B cell (primary cell): Measurements from ENCODE around the gene APLP1. TPM values are rescaled to one million over a fixed set of nuclear protein-coding genes. Genes with fewer than 3 reads are reported as not detected.

Experiments used
- ATAC-seq: fragments of 200-7000 bp; cut with Tn5 transposase; one replicate; pipeline ENCODE4 v1.10.0; 2021; ENCODE audit warnings: low read depth, mild to moderate bottlenecking, moderate number of reproducible peaks, moderate library complexity
- CTCF ChIA-PET: fragments of 350-600 bp; sonication (Branson Sonifier 250); formaldehyde crosslinking; loops from one replicate; lab custom pipeline; 2021; ENCODE audit warnings: antibody characterized with exemption, inconsistent platforms; lab: Charles Lee
- POLR2A ChIA-PET: fragments of 350-600 bp; sonication (Branson Sonifier 250); formaldehyde crosslinking; loops from one replicate; lab custom pipeline; 2021; ENCODE audit warnings: antibody characterized with exemption; lab: Charles Lee
- DNase-seq: peaks from one replicate; pipeline ENCODE4 v3.0.0; 2013
- H2AFZ ChIP-seq: 2 replicates; pipeline ENCODE4 v1.6.1; 2012; ENCODE audit warnings: mild to moderate bottlenecking, low read depth, low read length; ENCODE audit not compliant: insufficient read depth, poor library complexity, severe bottlenecking
- H3K27ac ChIP-seq, 2 donors: 1 replicate in 1 of 2; 2 replicates in 1 of 2; pipeline ENCODE4 v1.5.1; 2012 to 2013; ENCODE audit warnings: low read length in 2 of 2, mild to moderate bottlenecking in 2 of 2, moderate library complexity in 1 of 2
- H3K27me3 ChIP-seq, 4 experiments: fragments of 200-600 bp in 1 of 4; sonication (generic) in 1 of 4; replicated peaks in 1 of 4; 1 replicate in 2 of 4; 2 replicates in 2 of 4; pipeline versions ENCODE4 v1.6.1 to v1.7.0; 2013 to 2016; ENCODE audit warnings: low read length in 3 of 4, mild to moderate bottlenecking in 2 of 4, mixed read lengths in 1 of 4, moderate library complexity in 1 of 4; ENCODE audit not compliant: insufficient read depth in 4 of 4, control insufficient read depth in 3 of 4; ENCODE audit errors: control extremely low read depth in 1 of 4
- H3K36me3 ChIP-seq, 2 experiments: replicated peaks in 1 of 2; 1 replicate in 1 of 2; 2 replicates in 1 of 2; pipeline versions ENCODE4 v1.6.1 to v1.7.1; 2013; ENCODE audit warnings: low read length in 1 of 2; ENCODE audit not compliant: insufficient read depth in 2 of 2, control insufficient read depth in 1 of 2; ENCODE audit errors: control extremely low read depth in 1 of 2, extremely low read depth in 1 of 2
- H3K4me1 ChIP-seq, 2 donors: fragments of 200-600 bp in 1 of 2; sonication (generic) in 1 of 2; 1 replicate in 1 of 2; 2 replicates in 1 of 2; pipeline versions ENCODE4 v1.5.1 to v1.6.1; 2013 to 2017; ENCODE audit warnings: low read length in 2 of 2; ENCODE audit not compliant: control insufficient read depth in 2 of 2, insufficient read depth in 2 of 2
- H3K4me2 ChIP-seq: replicated peaks from 2 replicates; pipeline ENCODE3; 2012; ENCODE audit warnings: mild to moderate bottlenecking, low read depth, low read length; ENCODE audit not compliant: poor library complexity, severe bottlenecking
- H3K4me3 ChIP-seq, 5 experiments: fragments of 200-600 bp in 1 of 5; sonication (generic) in 1 of 5; 1 replicate in 3 of 5; 2 replicates in 2 of 5; pipeline versions ENCODE4 v1.5.1 to v1.7.0; 2011 to 2016; ENCODE audit warnings: low read length in 4 of 5, mild to moderate bottlenecking in 4 of 5, low read depth in 2 of 5, control low read depth in 1 of 5, moderate library complexity in 1 of 5; ENCODE audit not compliant: insufficient read depth in 1 of 5; ENCODE audit errors: control extremely low read depth in 1 of 5, extremely low read depth in 1 of 5
- H3K79me2 ChIP-seq: fragments of 200-600 bp; sonication (generic); one replicate; pipeline ENCODE4 v1.6.0; 2016; ENCODE audit warnings: low read length; ENCODE audit not compliant: control insufficient read depth, insufficient read depth
- H3K9ac ChIP-seq: fragments of 200-600 bp; sonication (generic); 2 replicates; pipeline ENCODE4 v1.6.1; 2017; ENCODE audit warnings: mild to moderate bottlenecking, low read length, moderate library complexity
- H3K9me3 ChIP-seq, 3 donors: one replicate each; pipeline versions ENCODE4 v1.6.1 to v1.7.1; 2013; ENCODE audit warnings: low read length in 2 of 3; ENCODE audit not compliant: control insufficient read depth in 2 of 3, insufficient read depth in 1 of 3; ENCODE audit errors: control extremely low read depth in 1 of 3
- H4K20me1 ChIP-seq: 2 replicates; pipeline ENCODE4 v1.6.0; 2012; ENCODE audit warnings: mild to moderate bottlenecking, low read length; ENCODE audit not compliant: insufficient read depth, control insufficient read depth, poor library complexity, severe bottlenecking
- H3K27ac Mint-ChIP-seq: one replicate; pipeline ENCODE4 v1.8.0; 2021; ENCODE audit warnings: mixed read lengths
- H3K27me3 Mint-ChIP-seq: one replicate; pipeline ENCODE4 v1.8.0; 2021; ENCODE audit warnings: mixed read lengths
- H3K4me1 Mint-ChIP-seq: one replicate; pipeline ENCODE4 v1.8.0; 2021; ENCODE audit warnings: mixed read lengths
- H3K4me3 Mint-ChIP-seq: one replicate; pipeline ENCODE4 v1.8.0; 2021; ENCODE audit warnings: mixed read lengths
- H3K9me3 Mint-ChIP-seq: one replicate; pipeline ENCODE4 v1.8.0; 2022; ENCODE audit warnings: mixed read lengths; ENCODE audit not compliant: insufficient read depth
- EZH2 ChIP-seq: IDR thresholded peaks from 2 replicates; pipeline ENCODE4 v1.6.1; 2012; ENCODE audit warnings: borderline replicate concordance, low read depth, mild to moderate bottlenecking, moderate library complexity, low read length; ENCODE audit not compliant: insufficient read depth, poor library complexity, severe bottlenecking
- WGBS: methylation state at CpG from one replicate; pipeline ENCODE4 v1.1.5; 2013; ENCODE audit warnings: missing lambda C conversion rate; ENCODE audit not compliant: insufficient coverage; 5-methylcytosine and 5-hydroxymethylcytosine counted together
- intact Hi-C: fragments of 100-400 bp; cut with micrococcal nuclease; formaldehyde crosslinking; loops from one replicate; pipeline ENCODE4 v1.10.0; 2022
- polyA plus RNA-seq: library from polyadenylated mRNA; depleted of rRNA; stranded (reverse); fragments of >200 nt; gene quantifications from 2 replicates; pipeline ENCODE4 v1.2.3, GENCODE V29; 2012
- total RNA-seq, 2 donors: library from RNA; stranded (reverse); fragments of 120-200 nt in 1 of 2; gene quantifications; 1 replicate in 1 of 2; 2 replicates in 1 of 2; pipeline versions ENCODE4 v1.2.3 to v1.2.4, GENCODE V29; 2013 to 2022
- TF ChIP-seq, protein P1 (sequence below): fragments of 200-600 bp; IDR thresholded peaks from one replicate; pipeline ENCODE4 v1.8.0; 2022; ENCODE audit warnings: antibody characterized with exemption, mild to moderate bottlenecking

APLP1 gene
- total and polyA plus RNA-seq, 2 donors (not counting 1 experiment from before 2014, with no cell fraction given): 0.06 TPM; not detected in 1

GRCh38 chr19:35874392-35874930 is 6.1 kb downstream of the APLP1 start:
- H3K4me1 Mint-ChIP-seq: peaks cover 10% of the 10 kb centered on the region
- intact Hi-C loops: no loop called here
- no peaks in the 10 kb centered on the region for H3K79me2 ChIP-seq
- H3K27ac ChIP-seq: no peak overlapping the region
- peaks cover 0 to 32% (median 0%) of the 10 kb centered on the region in 3 donors for H3K9me3 ChIP-seq
- 94% methylated on average over 32 of the region's 32 CpGs for WGBS
- no peak overlapping the region for H2AFZ ChIP-seq
- H3K4me2 ChIP-seq: no peak overlapping the region
- no peak for TF ChIP-seq EZH2
- TF ChIP-seq, protein P1, sequence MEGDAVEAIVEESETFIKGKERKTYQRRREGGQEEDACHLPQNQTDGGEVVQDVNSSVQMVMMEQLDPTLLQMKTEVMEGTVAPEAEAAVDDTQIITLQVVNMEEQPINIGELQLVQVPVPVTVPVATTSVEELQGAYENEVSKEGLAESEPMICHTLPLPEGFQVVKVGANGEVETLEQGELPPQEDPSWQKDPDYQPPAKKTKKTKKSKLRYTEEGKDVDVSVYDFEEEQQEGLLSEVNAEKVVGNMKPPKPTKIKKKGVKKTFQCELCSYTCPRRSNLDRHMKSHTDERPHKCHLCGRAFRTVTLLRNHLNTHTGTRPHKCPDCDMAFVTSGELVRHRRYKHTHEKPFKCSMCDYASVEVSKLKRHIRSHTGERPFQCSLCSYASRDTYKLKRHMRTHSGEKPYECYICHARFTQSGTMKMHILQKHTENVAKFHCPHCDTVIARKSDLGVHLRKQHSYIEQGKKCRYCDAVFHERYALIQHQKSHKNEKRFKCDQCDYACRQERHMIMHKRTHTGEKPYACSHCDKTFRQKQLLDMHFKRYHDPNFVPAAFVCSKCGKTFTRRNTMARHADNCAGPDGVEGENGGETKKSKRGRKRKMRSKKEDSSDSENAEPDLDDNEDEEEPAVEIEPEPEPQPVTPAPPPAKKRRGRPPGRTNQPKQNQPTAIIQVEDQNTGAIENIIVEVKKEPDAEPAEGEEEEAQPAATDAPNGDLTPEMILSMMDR: no peak
- H3K27me3 Mint-ChIP-seq: peaks cover 56% of the 10 kb centered on the region
- H3K9ac ChIP-seq: no peak overlapping the region
- no peak overlapping the region for H3K4me3 Mint-ChIP-seq
- H4K20me1 ChIP-seq: no peaks in the 10 kb centered on the region
- H3K9me3 Mint-ChIP-seq: no peaks in the 10 kb centered on the region
- ChIA-PET CTCF (no interaction called here), POLR2A (no interaction called here)
- DNase-seq: no peak
- no peaks in the 10 kb centered on the region for H3K36me3 ChIP-seq
- H3K27ac Mint-ChIP-seq: no peak overlapping the region
- ATAC-seq: no peak
- H3K4me3 ChIP-seq: no peak overlapping the region
- peaks cover 0 to 65% (median 27%) of the 10 kb centered on the region in 4 experiments for H3K27me3 ChIP-seq
- peaks cover 10 to 15% of the 10 kb centered on the region in 2 donors for H3K4me1 ChIP-seq

GRCh38 chr19:35879068-35879467 is 10.7 kb downstream of the APLP1 start:
- Histone ChIP-seq H4K20me1 (no peaks in the 10 kb centered on the region), H2AFZ (no peak overlapping the region), H3K79me2 (no peaks in the 10 kb centered on the region), H3K27me3 (peaks cover 0 to 39% (median 12%) of the 10 kb centered on the region in 4 experiments), H3K36me3 (no peaks in the 10 kb centered on the region), H3K9me3 (peaks cover 0 to 15% (median 0%) of the 10 kb centered on the region in 3 donors), H3K9ac (no peak overlapping the region), H3K4me3 (no peak overlapping the region), H3K4me2 (no peak overlapping the region), H3K27ac (no peak overlapping the region), H3K4me1 (peaks cover 4 to 7% of the 10 kb centered on the region in 2 donors)
- intact Hi-C loops: loop anchor here (1.0 kb wide), 1 partner anchor 185 kb away; no protein-coding TSS in a partner anchor
- ATAC-seq (no peak), DNase-seq (peak; percentile 36)
- Mint-ChIP-seq H3K27me3 (peaks cover 38% of the 10 kb centered on the region), H3K27ac (no peak overlapping the region), H3K4me3 (no peak overlapping the region), H3K9me3 (no peaks in the 10 kb centered on the region), H3K4me1 (peaks cover 13% of the 10 kb centered on the region)
- POLR2A ChIA-PET: no interaction called here
- WGBS: 44% methylated on average over 17 of the region's 23 CpGs
- TF ChIP-seq, protein P1: no peak
- no peak for TF ChIP-seq EZH2
- CTCF ChIA-PET: interaction anchor here (6.8 kb wide), 1 partner anchor 53 kb away, joined by 168 read pairs; no protein-coding TSS in a partner anchor
